OCI-LY1 (cell line): ENCODE data around the gene GNAI2.
"Not testable (repeated sequence)": the region's sequence is repeated elsewhere in the genome, so short reads cannot be mapped to it uniquely, and the experiment has no call there.

ENCODE experiments used
- H2AFZ ChIP-seq: fragments of 200-600 bp; sonication (generic), shearing (Covaris generic); 2 replicates; pipeline ENCODE4 v1.6.0; 2014; ENCODE audit warnings: antibody characterized with exemption, mild to moderate bottlenecking, low read length
- H3F3A ChIP-seq: fragments of 200-600 bp; sonication (generic), shearing (Covaris generic); 2 replicates; pipeline ENCODE4 v1.6.0; 2014; ENCODE audit warnings: mild to moderate bottlenecking, antibody characterized with exemption, low read length, moderate library complexity; ENCODE audit not compliant: insufficient read depth
- H3K27ac ChIP-seq: fragments of 200-600 bp; sonication (generic); 2 replicates; pipeline ENCODE4 v1.5.1; 2014; ENCODE audit warnings: low read length, mixed run types, mild to moderate bottlenecking, low read depth; ENCODE audit not compliant: poor library complexity, severe bottlenecking
- H3K27me3 ChIP-seq: fragments of 200-600 bp; sonication (generic); 2 replicates; pipeline ENCODE4 v1.6.0; 2014; ENCODE audit warnings: antibody characterized with exemption, mild to moderate bottlenecking, low read length, moderate library complexity; ENCODE audit not compliant: insufficient read depth
- H3K36me3 ChIP-seq: fragments of 200-600 bp; sonication (generic); 2 replicates; pipeline ENCODE4 v1.6.1; 2014; ENCODE audit warnings: mild to moderate bottlenecking, antibody characterized with exemption, low read length, moderate library complexity, mixed read lengths; ENCODE audit not compliant: insufficient read depth
- H3K4me1 ChIP-seq: fragments of 200-600 bp; sonication (generic); 2 replicates; pipeline ENCODE4 v1.5.1; 2014; ENCODE audit warnings: mild to moderate bottlenecking, low read length, moderate library complexity; ENCODE audit not compliant: insufficient read depth, severe bottlenecking
- H3K4me2 ChIP-seq: fragments of 200-600 bp; sonication (generic), shearing (Covaris generic); 2 replicates; pipeline ENCODE4 v1.6.1; 2014; ENCODE audit warnings: low read length
- H3K4me3 ChIP-seq: fragments of 200-600 bp; sonication (generic); 2 replicates; pipeline ENCODE4 v1.5.1; 2014; ENCODE audit warnings: low read length, low read depth, mild to moderate bottlenecking, mixed read lengths; ENCODE audit not compliant: poor library complexity, severe bottlenecking
- H3K79me2 ChIP-seq: fragments of 200-600 bp; shearing (Covaris generic); 2 replicates; pipeline ENCODE4 v1.6.1; 2016; ENCODE audit warnings: mixed run types, low read length, mixed read lengths; ENCODE audit not compliant: insufficient read depth
- H3K9ac ChIP-seq: fragments of 200-600 bp; sonication (generic), shearing (Covaris generic); 2 replicates; pipeline ENCODE4 v1.6.1; 2014; ENCODE audit warnings: mild to moderate bottlenecking, low read length, mixed read lengths
- H3K9me2 ChIP-seq: fragments of 200-600 bp; sonication (generic), shearing (Covaris generic); 2 replicates; pipeline ENCODE4 v1.6.1; 2014; ENCODE audit warnings: low read depth, mild to moderate bottlenecking, low read length, mixed read lengths
- H3K9me3 ChIP-seq: fragments of 200-600 bp; shearing (Covaris generic); 2 replicates; pipeline ENCODE4 v1.6.1; 2014; ENCODE audit warnings: low read length, mixed read lengths
- H4K20me1 ChIP-seq: fragments of 200-600 bp; sonication (generic), shearing (Covaris generic); 2 replicates; pipeline ENCODE4 v1.6.0; 2016; ENCODE audit warnings: mild to moderate bottlenecking, low read length; ENCODE audit not compliant: insufficient read depth
- CTCF ChIP-seq: fragments of 200-600 bp; sonication (generic), shearing (Covaris generic); IDR thresholded peaks from 2 replicates; pipeline ENCODE4 v1.5.1; 2017; ENCODE audit warnings: mild to moderate bottlenecking, antibody characterized with exemption, low read length, moderate library complexity, mixed read lengths
- EZH2 ChIP-seq: fragments of 200-600 bp; sonication (generic), shearing (Covaris generic); IDR thresholded peaks from 2 replicates; pipeline ENCODE4 v1.8.0; 2017; ENCODE audit warnings: borderline replicate concordance, mixed run types, mild to moderate bottlenecking, antibody characterized with exemption, low read length, moderate library complexity, mixed read lengths

GNAI2 gene

DNA sequence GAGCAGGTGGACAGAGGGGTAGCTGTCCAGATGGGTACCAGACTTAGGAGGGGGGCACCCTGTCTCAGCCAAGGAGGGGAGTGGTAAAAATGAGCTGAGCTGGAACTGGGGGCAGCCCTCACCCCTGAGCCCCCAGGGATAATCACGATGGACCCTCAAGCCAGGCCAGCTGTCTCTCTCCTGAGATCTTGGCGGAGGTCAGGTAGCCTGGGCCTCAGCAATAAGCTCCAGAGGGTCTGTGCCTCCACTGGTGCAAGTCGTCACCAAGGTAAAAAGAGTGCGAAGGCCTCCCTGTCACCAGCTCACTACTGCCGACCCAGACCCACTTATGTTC is 25.9 kb upstream of the GNAI2 start:
- H3K27ac ChIP-seq = no peak overlapping the region
- no peak overlapping the region for H2AFZ ChIP-seq
- no peaks in the 10 kb centered on the region for H3K4me1 ChIP-seq
- no peaks in the 10 kb centered on the region for H3F3A ChIP-seq
- peaks cover 6% of the 10 kb centered on the region for H3K27me3 ChIP-seq
- H3K9me3 ChIP-seq = no peaks in the 10 kb centered on the region
- H3K9me2 ChIP-seq = no peaks in the 10 kb centered on the region
- H3K4me3 ChIP-seq = no peak overlapping the region
- no peak for TF ChIP-seq EZH2
- no peak for TF ChIP-seq CTCF
- no peaks in the 10 kb centered on the region for H3K36me3 ChIP-seq
- no peak overlapping the region for H3K4me2 ChIP-seq
- H4K20me1 ChIP-seq = no peaks in the 10 kb centered on the region; the same call in 1 of the 2 replicates
- no peaks in the 10 kb centered on the region for H3K79me2 ChIP-seq
- H3K9ac ChIP-seq = no peak overlapping the region

- no peaks in the 10 kb centered on the region; the same call in 1 of the 2 replicates for H4K20me1 ChIP-seq
- no peak overlapping the region for H3K27ac ChIP-seq
- H3K79me2 ChIP-seq = no peaks in the 10 kb centered on the region
- H3K4me1 ChIP-seq = no peaks in the 10 kb centered on the region
- no peaks in the 10 kb centered on the region for H3K9me3 ChIP-seq
- H3K4me3 ChIP-seq = no peak overlapping the region
- TF ChIP-seq EZH2 (no peak), CTCF (no peak)
- no peak overlapping the region for H3K9ac ChIP-seq
- no peak overlapping the region for H3K4me2 ChIP-seq
- H3K9me2 ChIP-seq = no peaks in the 10 kb centered on the region
- H2AFZ ChIP-seq = no peak overlapping the region
- H3K36me3 ChIP-seq = no peaks in the 10 kb centered on the region
- H3K27me3 ChIP-seq = peaks cover 6% of the 10 kb centered on the region
- H3F3A ChIP-seq = no peaks in the 10 kb centered on the region
Measured at GRCh38 chr3:50210510-50211367, 25.3 kb upstream of the GNAI2 start.

GRCh38 chr3:50211368-50211717 is 24.7 kb upstream of the GNAI2 start:
- H3K4me1 ChIP-seq, H3K9me3 ChIP-seq, H3K27me3 ChIP-seq, H3K4me3 ChIP-seq, H3K4me2 ChIP-seq, H3K9me2 ChIP-seq, H3K27ac ChIP-seq, H3K9ac ChIP-seq, H3K36me3 ChIP-seq, H4K20me1 ChIP-seq, H2AFZ ChIP-seq, H3F3A ChIP-seq, H3K79me2 ChIP-seq: not testable (repeated sequence)

- no peaks in the 10 kb centered on the region for H3F3A ChIP-seq
- H3K36me3 ChIP-seq = no peaks in the 10 kb centered on the region
- no peak overlapping the region for H3K4me2 ChIP-seq
- H3K79me2 ChIP-seq = no peaks in the 10 kb centered on the region
- no peak overlapping the region for H3K27ac ChIP-seq
- no peak overlapping the region for H3K4me3 ChIP-seq
- H3K9me3 ChIP-seq = no peaks in the 10 kb centered on the region
- H3K4me1 ChIP-seq = no peaks in the 10 kb centered on the region
- peaks cover 11% of the 10 kb centered on the region for H3K27me3 ChIP-seq
- TF ChIP-seq EZH2 = no peak
- no peak for TF ChIP-seq CTCF
- no peaks in the 10 kb centered on the region for H3K9me2 ChIP-seq
- no peak overlapping the region for H2AFZ ChIP-seq
- no peaks in the 10 kb centered on the region; the same call in 1 of the 2 replicates for H4K20me1 ChIP-seq
- no peak overlapping the region for H3K9ac ChIP-seq
Measured at GRCh38 chr3:50211930-50212329, 24.1 kb upstream of the GNAI2 start.
